Choroid plexus epithelial cell (primary cell): ENCODE measurements around the gene ARHGAP26.

Experiments
- DNase-seq: peaks from one replicate; pipeline ENCODE4 v3.0.0-alpha.2; 2010; ENCODE audit warnings: low read depth
- H3K4me3 ChIP-seq: 2 replicates; pipeline ENCODE4 v1.5.1; 2011; ENCODE audit warnings: low read depth, mild to moderate bottlenecking, control low read depth, low read length, moderate library complexity
- CTCF ChIP-seq: conservative IDR thresholded peaks from 2 replicates; pipeline ENCODE4 v1.5.1; 2011; ENCODE audit warnings: low read depth, mild to moderate bottlenecking, control low read depth, inconsistent platforms, low read length, moderate library complexity

ARHGAP26 gene

GRCh38 chr5:143277536-143277935 lies 507.4 kb downstream of the ARHGAP26 start:
- no peak overlapping the region for H3K4me3 ChIP-seq
- DNase-seq: no peak
- no peak for TF ChIP-seq CTCF
